C4-2B (cell line): Measurements from ENCODE around the gene MED13.

Experiments
- CTCF ChIP-seq: fragments of 450-650 bp; conservative IDR thresholded peaks from 2 replicates; pipeline ENCODE4 v1.5.1; 2017; ENCODE audit warnings: mild to moderate bottlenecking
- ZFX ChIP-seq: fragments of 450-650 bp; IDR thresholded peaks from 2 replicates; pipeline ENCODE4 v1.6.1; 2017

GRCh38 chr17:62109378-62109902, 44.4 kb upstream of the MED13 start:
- TF ChIP-seq CTCF (peak; percentile 88), ZFX (no peak)
